Fibroblast of lung (primary cell): ENCODE measurements around the gene CCDC69. TPM values are rescaled to one million over a fixed set of nuclear protein-coding genes. Genes with fewer than 3 reads are reported as not detected.

Experiments used
- DNase-seq, 2 donors: peaks; one replicate each; pipeline versions ENCODE4 v3.0.0 to v3.0.0-alpha.2; 2010; ENCODE audit warnings: low read depth in 2 of 2
- H2AFZ ChIP-seq: 2 replicates; pipeline ENCODE4 v1.5.1; 2012; ENCODE audit warnings: low read length, control low read depth, inconsistent platforms
- H3K27ac ChIP-seq: 2 replicates; pipeline ENCODE4 v1.5.1; 2011; ENCODE audit warnings: low read length, control low read depth; ENCODE audit not compliant: insufficient read depth
- H3K27me3 ChIP-seq: 2 replicates; pipeline ENCODE4 v1.5.1; 2011; ENCODE audit warnings: mild to moderate bottlenecking, low read length; ENCODE audit not compliant: control insufficient read depth, insufficient read depth
- H3K36me3 ChIP-seq: 2 replicates; pipeline ENCODE4 v1.5.1; 2011; ENCODE audit warnings: low read length; ENCODE audit not compliant: control insufficient read depth, insufficient read depth
- H3K4me1 ChIP-seq: 2 replicates; pipeline ENCODE4 v1.5.1; 2011; ENCODE audit warnings: low read length; ENCODE audit not compliant: control insufficient read depth, insufficient read depth; ENCODE audit errors: extremely low read depth
- H3K4me2 ChIP-seq: 2 replicates; pipeline ENCODE4 v1.5.1; 2011; ENCODE audit warnings: low read length, control low read depth; ENCODE audit not compliant: insufficient read depth; ENCODE audit errors: extremely low read depth
- H3K4me3 ChIP-seq, 4 experiments: fragments of 200-600 bp in 1 of 4; sonication (generic) in 1 of 4; replicated peaks in 1 of 4; 2 replicates each; pipeline ENCODE4 v1.5.1; 2011 to 2016; ENCODE audit warnings: low read length in 4 of 4, low read depth in 3 of 4, mild to moderate bottlenecking in 3 of 4, control low read depth in 2 of 4, inconsistent platforms in 1 of 4, mixed read lengths in 1 of 4; ENCODE audit not compliant: insufficient read depth in 1 of 4; ENCODE audit errors: control extremely low read depth in 1 of 4
- H3K79me2 ChIP-seq: 2 replicates; pipeline ENCODE4 v1.5.1; 2012; ENCODE audit warnings: mild to moderate bottlenecking, low read length, inconsistent platforms; ENCODE audit not compliant: control insufficient read depth, insufficient read depth
- H3K9ac ChIP-seq: 2 replicates; pipeline ENCODE4 v1.5.1; 2011; ENCODE audit warnings: mild to moderate bottlenecking, low read length, control low read depth; ENCODE audit not compliant: insufficient read depth
- H3K9me3 ChIP-seq: 2 replicates; pipeline ENCODE4 v1.5.1; 2012; ENCODE audit warnings: low read depth, low read length; ENCODE audit not compliant: control insufficient read depth, insufficient read depth
- H4K20me1 ChIP-seq: 2 replicates; pipeline ENCODE4 v1.5.1; 2011; ENCODE audit warnings: low read length; ENCODE audit not compliant: control insufficient read depth, insufficient read depth; ENCODE audit errors: extremely low read depth
- CTCF ChIP-seq, 2 donors: IDR thresholded peaks in 1 of 2; conservative IDR thresholded peaks in 1 of 2; 1 replicate in 1 of 2; 2 replicates in 1 of 2; pipeline ENCODE4 v1.5.1; 2011 to 2012; ENCODE audit warnings: low read length in 2 of 2, control low read depth in 1 of 2, inconsistent platforms in 1 of 2, low read depth in 1 of 2, mild to moderate bottlenecking in 1 of 2
- EZH2 ChIP-seq: IDR thresholded peaks from 2 replicates; pipeline ENCODE4 v1.5.1; 2012; ENCODE audit warnings: low read length, control low read depth, mild to moderate bottlenecking; ENCODE audit errors: missing control alignments
- polyA plus RNA-seq, 2 donors: library from polyadenylated mRNA; depleted of rRNA in 1 of 2; stranded (reverse) in 1 of 2; unstranded in 1 of 2; fragments of >200 nt; gene quantifications; 2 replicates each; pipeline ENCODE4 v1.2.1, GENCODE V29; 2011 to 2012; ENCODE audit warnings: missing spikeins in 1 of 2
- total RNA-seq: library from RNA; depleted of rRNA; stranded (reverse); fragments of >200 nt; gene quantifications from 2 replicates; pipeline ENCODE4 v1.2.1, GENCODE V29; 2014

The CCDC69 gene
- total and polyA plus RNA-seq, 2 donors (not counting 1 experiment from before 2014, with no cell fraction given), result 1.5 to 4.0 TPM

DNA sequence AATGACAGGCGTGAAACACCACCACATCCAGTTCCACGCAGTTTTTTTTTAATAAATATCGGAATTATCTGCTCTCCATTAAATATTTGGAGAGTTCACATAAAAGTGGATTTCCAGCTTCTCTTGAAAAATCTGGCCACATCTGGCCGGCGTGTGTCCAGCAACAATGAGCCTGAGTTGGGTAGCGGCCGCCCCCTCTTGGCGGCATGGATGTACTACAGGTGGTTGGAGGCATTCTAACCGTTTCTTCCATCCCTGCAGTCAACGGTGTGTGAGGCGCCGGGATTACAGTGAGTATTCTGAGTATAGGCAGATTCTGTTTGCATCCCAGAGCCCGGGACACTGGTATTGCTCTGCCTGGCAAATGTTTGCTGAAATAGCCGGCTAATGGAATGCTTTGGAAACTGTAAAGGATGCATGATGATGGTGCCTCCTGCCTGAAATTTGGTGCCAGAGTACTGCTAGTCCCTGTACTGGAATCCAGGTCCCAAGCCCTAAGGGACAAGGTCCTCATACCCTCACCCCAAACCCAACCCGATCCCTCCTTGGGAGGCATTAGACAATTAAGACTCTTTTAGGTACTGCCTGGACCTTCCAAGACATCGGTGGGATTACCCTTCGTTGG, 15.5 kb upstream of the CCDC69 start:
- Histone ChIP-seq H4K20me1 (no peaks in the 10 kb centered on the region), H3K4me2 (peak overlapping the region; percentile 69), H3K79me2 (no peaks in the 10 kb centered on the region), H3K9me3 (no peaks in the 10 kb centered on the region), H3K4me1 (no peaks in the 10 kb centered on the region), H2AFZ (no peak overlapping the region), H3K27me3 (peaks cover 5% of the 10 kb centered on the region), H3K9ac (no peak overlapping the region), H3K36me3 (no peaks in the 10 kb centered on the region), H3K27ac (no peak overlapping the region), H3K4me3 (peak overlapping the region in 1 of 4 experiments; percentile 10)
- peak; percentile 45 to 78 for DNase-seq
- peak; percentile 61 to 91 for TF ChIP-seq CTCF (conservative IDR thresholded peaks at IDR 0.05 in 1 of 2, IDR thresholded peaks at IDR 0.05 in 1 of 2; ENCODE audit: low read depth in 1 of 2, low read length in 2 of 2)
- TF ChIP-seq EZH2, result no peak

DNA sequence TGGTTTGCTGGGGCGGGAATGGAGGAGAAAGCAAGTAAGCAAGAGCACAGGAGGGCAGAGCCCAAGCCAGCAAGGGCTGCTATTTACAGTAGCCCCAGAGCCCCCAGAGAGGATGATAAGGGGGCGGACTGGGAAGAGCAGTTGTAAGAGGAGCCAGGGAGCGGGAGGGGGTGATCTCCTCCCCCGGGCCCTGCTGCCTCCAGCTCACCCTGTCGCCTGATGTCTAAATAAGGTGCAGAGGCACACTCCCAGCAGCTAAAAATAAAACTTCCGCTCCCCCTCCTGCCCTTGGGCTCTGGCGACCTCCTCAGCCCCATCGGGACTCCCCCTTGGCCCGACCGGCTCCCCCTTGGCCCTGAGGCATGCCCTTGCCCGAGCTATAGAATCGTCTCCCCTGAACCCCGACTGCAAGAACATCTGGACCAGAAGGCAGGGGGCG, 14.4 kb upstream of the CCDC69 start:
- no peak for TF ChIP-seq CTCF (conservative IDR thresholded peaks at IDR 0.05 in 1 of 2, IDR thresholded peaks at IDR 0.05 in 1 of 2; ENCODE audit: low read depth in 1 of 2, low read length in 2 of 2)
- TF ChIP-seq EZH2, result peak; percentile 82
- Histone ChIP-seq H3K4me1 (no peaks in the 10 kb centered on the region), H4K20me1 (no peaks in the 10 kb centered on the region), H3K27me3 (peaks cover 5% of the 10 kb centered on the region), H3K9ac (no peak overlapping the region), H3K79me2 (no peaks in the 10 kb centered on the region), H3K4me3 (no peak overlapping the region), H3K9me3 (no peaks in the 10 kb centered on the region), H3K27ac (no peak overlapping the region), H2AFZ (no peak overlapping the region), H3K4me2 (peak overlapping the region; percentile 69), H3K36me3 (no peaks in the 10 kb centered on the region)
- DNase-seq, result no peak

- Histone ChIP-seq H3K36me3 (no peaks in the 10 kb centered on the region), H3K27ac (no peak overlapping the region), H4K20me1 (no peaks in the 10 kb centered on the region), H3K27me3 (peaks cover 5% of the 10 kb centered on the region), H3K4me2 (no peak overlapping the region), H3K4me3 (no peak overlapping the region), H3K79me2 (no peaks in the 10 kb centered on the region), H3K4me1 (no peaks in the 10 kb centered on the region), H3K9ac (no peak overlapping the region), H2AFZ (no peak overlapping the region), H3K9me3 (no peaks in the 10 kb centered on the region)
- DNase-seq, result no peak
- no peak for TF ChIP-seq EZH2
- no peak for TF ChIP-seq CTCF (conservative IDR thresholded peaks at IDR 0.05 in 1 of 2, IDR thresholded peaks at IDR 0.05 in 1 of 2; ENCODE audit: low read depth in 1 of 2, low read length in 2 of 2)
These were observed 13.8 kb upstream of the CCDC69 start for GRCh38 chr5:151237685-151238084.
